H1 (cell line): ENCODE results near the gene LPO. TPM values are rescaled to one million over a fixed set of nuclear protein-coding genes. Genes with fewer than 3 reads are reported as not detected.
A peak's percentile ranks its signal among the peaks of the same experiment; 100 is the strongest.

Source experiments
- CTCF ChIA-PET: fragments of 300-600 bp; sonication (Branson Sonifier 250); formaldehyde crosslinking; loops from one replicate; lab custom pipeline; 2021; ENCODE audit not compliant: partially characterized antibody; lab: Charles Lee
- POLR2A ChIA-PET: fragments of 300-600 bp; sonication (Branson Sonifier 250); formaldehyde crosslinking; loops from one replicate; lab custom pipeline; 2021; ENCODE audit warnings: inconsistent platforms; ENCODE audit not compliant: partially characterized antibody; lab: Charles Lee
- DNase-seq, 2 experiments: peaks; one replicate each; pipeline versions ENCODE4 v3.0.0 to v3.0.0-alpha.2; 2010 to 2022; ENCODE audit warnings: low spot score in 2 of 2, low read depth in 1 of 2, mixed read lengths in 1 of 2
- FAIRE-seq: peaks from 2 replicates; lab custom pipeline; 2011; peaks lifted over from hg19 to GRCh38; lab: Jason Lieb, UNC
- H2AFZ ChIP-seq: 2 replicates; pipeline ENCODE4 v1.8.1; 2012; ENCODE audit warnings: low read length, inconsistent platforms
- H2AK5ac ChIP-seq: 2 replicates; pipeline ENCODE4 v1.6.1; 2013; ENCODE audit warnings: low read depth, low read length
- H2BK120ac ChIP-seq: replicated peaks from 2 replicates; pipeline ENCODE3; 2013; ENCODE audit warnings: low read depth, low read length, inconsistent platforms
- H2BK12ac ChIP-seq: 2 replicates; pipeline ENCODE4 v1.6.1; 2013; ENCODE audit warnings: low read depth, low read length
- H2BK15ac ChIP-seq: 2 replicates; pipeline ENCODE4 v1.6.1; 2013; ENCODE audit warnings: low read length
- H2BK20ac ChIP-seq: 2 replicates; pipeline ENCODE4 v1.6.1; 2013; ENCODE audit warnings: low read length
- H2BK5ac ChIP-seq: 2 replicates; pipeline ENCODE4 v1.6.1; 2013; ENCODE audit warnings: low read depth, low read length
- H3K14ac ChIP-seq: 2 replicates; pipeline ENCODE4 v1.6.1; 2013; ENCODE audit warnings: inconsistent platforms; ENCODE audit not compliant: insufficient read length
- H3K18ac ChIP-seq: 2 replicates; pipeline ENCODE4 v1.6.1; 2013; ENCODE audit warnings: low read length; ENCODE audit errors: extremely low read depth
- H3K23ac ChIP-seq: 2 replicates; pipeline ENCODE4 v1.6.1; 2013; ENCODE audit warnings: inconsistent platforms; ENCODE audit not compliant: insufficient read length
- H3K23me2 ChIP-seq: 2 replicates; pipeline ENCODE4 v1.6.1; 2013; ENCODE audit warnings: low read depth, low read length
- H3K27ac ChIP-seq: 2 replicates; pipeline ENCODE4 v1.6.1; 2011; ENCODE audit warnings: low read depth, low read length, inconsistent platforms
- H3K27me3 ChIP-seq, 4 experiments: replicated peaks in 1 of 4; 1 replicate in 1 of 4; 2 replicates in 3 of 4; pipeline versions ENCODE4 v1.6.1 to v1.8.1; 2011 to 2013; ENCODE audit warnings: low read length in 3 of 4, mild to moderate bottlenecking in 3 of 4, inconsistent platforms in 2 of 4, mixed read lengths in 2 of 4, moderate library complexity in 1 of 4; ENCODE audit not compliant: control insufficient read depth in 3 of 4, insufficient read depth in 3 of 4; ENCODE audit errors: extremely low read depth in 1 of 4
- H3K36me3 ChIP-seq, 4 experiments: 2 replicates each; pipeline versions ENCODE4 v1.6.1 to v1.8.1; 2011 to 2013; ENCODE audit warnings: mild to moderate bottlenecking in 4 of 4, low read length in 3 of 4, moderate library complexity in 2 of 4, control low read depth in 1 of 4, inconsistent platforms in 1 of 4; ENCODE audit not compliant: insufficient read depth in 4 of 4, control insufficient read depth in 2 of 4
- H3K4ac ChIP-seq: replicated peaks from 2 replicates; pipeline ENCODE3; 2013; ENCODE audit warnings: low read length, low read depth, mixed read lengths, inconsistent platforms; ENCODE audit not compliant: insufficient read length
- H3K4me1 ChIP-seq, 4 experiments: replicated peaks in 1 of 4; 1 replicate in 1 of 4; 2 replicates in 3 of 4; pipeline versions ENCODE4 v1.6.1 to v1.8.1; 2011 to 2013; ENCODE audit warnings: low read length in 3 of 4, inconsistent platforms in 2 of 4, mixed read lengths in 1 of 4; ENCODE audit not compliant: insufficient read depth in 4 of 4, control insufficient read depth in 3 of 4
- H3K4me2 ChIP-seq, 2 experiments: 2 replicates each; pipeline versions ENCODE4 v1.6.1 to v1.8.1; 2011 to 2013; ENCODE audit warnings: low read depth in 2 of 2, low read length in 2 of 2, control low read depth in 1 of 2, inconsistent platforms in 1 of 2, mild to moderate bottlenecking in 1 of 2; ENCODE audit not compliant: insufficient read depth in 1 of 2
- H3K4me3 ChIP-seq, 4 experiments: fragments of 200-600, 300-600 bp in 1 of 4; sonication (generic), shearing (Covaris generic), sonication (Bioruptor Twin) in 1 of 4; 2 replicates each; pipeline versions ENCODE4 v1.5.1 to v1.8.1; 2011 to 2016; ENCODE audit warnings: low read length in 4 of 4, low read depth in 3 of 4, control low read depth in 2 of 4, inconsistent platforms in 2 of 4, mild to moderate bottlenecking in 2 of 4, mixed read lengths in 1 of 4, moderate library complexity in 1 of 4; ENCODE audit not compliant: insufficient read depth in 2 of 4; ENCODE audit errors: extremely low read depth in 1 of 4
- H3K56ac ChIP-seq: replicated peaks from 2 replicates; pipeline ENCODE3; 2013; ENCODE audit warnings: low read depth, mild to moderate bottlenecking, mixed read lengths, low read length, inconsistent platforms; ENCODE audit not compliant: insufficient read length
- H3K79me1 ChIP-seq: 2 replicates; pipeline ENCODE4 v1.6.1; 2013; ENCODE audit warnings: low read depth, low read length, control low read depth
- H3K79me2 ChIP-seq, 2 experiments: 2 replicates each; pipeline versions ENCODE4 v1.6.1 to v1.8.1; 2012 to 2013; ENCODE audit warnings: low read length in 2 of 2, mild to moderate bottlenecking in 2 of 2, inconsistent platforms in 1 of 2; ENCODE audit not compliant: insufficient read depth in 2 of 2, control insufficient read depth in 1 of 2
- H3K9ac ChIP-seq, 4 experiments: replicated peaks in 1 of 4; 1 replicate in 1 of 4; 2 replicates in 3 of 4; pipeline versions ENCODE4 v1.6.1 to v1.8.1; 2011 to 2013; ENCODE audit warnings: low read depth in 3 of 4, low read length in 3 of 4, control low read depth in 2 of 4, mild to moderate bottlenecking in 2 of 4, moderate library complexity in 2 of 4, inconsistent platforms in 1 of 4; ENCODE audit errors: extremely low read depth in 1 of 4
- H3K9me3 ChIP-seq, 2 experiments: 2 replicates each; pipeline versions ENCODE4 v1.6.1 to v1.8.1; 2012 to 2013; ENCODE audit warnings: mild to moderate bottlenecking in 2 of 2, moderate library complexity in 2 of 2, control low read depth in 1 of 2, inconsistent platforms in 1 of 2, low read depth in 1 of 2, low read length in 1 of 2, mixed read lengths in 1 of 2; ENCODE audit not compliant: insufficient read depth in 2 of 2
- H4K20me1 ChIP-seq, 2 experiments: replicated peaks in 1 of 2; 2 replicates each; pipeline versions ENCODE3 to v1.8.1; 2011 to 2013; ENCODE audit warnings: inconsistent platforms in 2 of 2, low read length in 2 of 2, mild to moderate bottlenecking in 1 of 2; ENCODE audit not compliant: insufficient read depth in 2 of 2, control insufficient read depth in 1 of 2
- H4K5ac ChIP-seq: 2 replicates; pipeline ENCODE4 v1.6.1; 2013; ENCODE audit warnings: low read length, low read depth, mixed read lengths, inconsistent platforms; ENCODE audit not compliant: insufficient read length
- H4K8ac ChIP-seq: 2 replicates; pipeline ENCODE4 v1.8.0; 2013; ENCODE audit warnings: mild to moderate bottlenecking, moderate library complexity, low read length, inconsistent platforms; ENCODE audit not compliant: insufficient read depth; ENCODE audit errors: extremely low read depth
- H4K91ac ChIP-seq: replicated peaks from 2 replicates; pipeline ENCODE3; 2013; ENCODE audit warnings: low read length, mixed read lengths, inconsistent platforms; ENCODE audit not compliant: insufficient read length
- ASH2L ChIP-seq: fragments of 200-600, 300-600 bp; sonication (generic); IDR thresholded peaks from one replicate; pipeline ENCODE4 v1.7.1; 2017; ENCODE audit warnings: low read length
- BACH1 ChIP-seq: IDR thresholded peaks from 2 replicates; pipeline ENCODE4 v1.6.1; 2012; ENCODE audit warnings: low read length, improper control_type of control experiment
- BRCA1 ChIP-seq: IDR thresholded peaks from 2 replicates; pipeline ENCODE4 v1.6.1; 2012; ENCODE audit warnings: low read depth, low read length, improper control_type of control experiment
- CHD1 ChIP-seq: IDR thresholded peaks from 2 replicates; pipeline ENCODE4 v1.6.1; 2012; ENCODE audit warnings: low read depth, low read length, improper control_type of control experiment
- CHD2 ChIP-seq: IDR thresholded peaks from 2 replicates; pipeline ENCODE4 v1.6.1; 2012; ENCODE audit warnings: low read length, improper control_type of control experiment
- HDAC6 ChIP-seq: IDR thresholded peaks from one replicate; pipeline ENCODE4 v1.7.1; 2012; ENCODE audit warnings: low read depth, mild to moderate bottlenecking, inconsistent platforms, low read length, moderate library complexity
- SIX5 ChIP-seq: IDR thresholded peaks from 2 replicates; pipeline ENCODE4 v1.6.1; 2011; ENCODE audit warnings: mild to moderate bottlenecking, low read depth, low read length
- SRF ChIP-seq: IDR thresholded peaks from 2 replicates; pipeline ENCODE4 v1.6.1; 2011; ENCODE audit warnings: mild to moderate bottlenecking, low read depth, low read length, moderate library complexity
- SUZ12 ChIP-seq: fragments of 200-600 bp; sonication (generic); IDR thresholded peaks from 2 replicates; pipeline ENCODE4 v1.6.1; 2012; ENCODE audit warnings: mild to moderate bottlenecking, inconsistent platforms, low read length, moderate library complexity, mixed read lengths
- TCF12 ChIP-seq: IDR thresholded peaks from 2 replicates; pipeline ENCODE4 v1.6.1; 2011; ENCODE audit warnings: low read depth, mild to moderate bottlenecking, low read length
- TEAD4 ChIP-seq: IDR thresholded peaks from 2 replicates; pipeline ENCODE4 v1.6.1; 2012; ENCODE audit warnings: low read depth, low read length, inconsistent platforms, mixed read lengths
- YY1 ChIP-seq: IDR thresholded peaks from 2 replicates; pipeline ENCODE4 v1.6.1; 2011; ENCODE audit warnings: low read depth, mild to moderate bottlenecking, low read length
- WGBS, 2 experiments: shearing (Covaris generic) in 1 of 2; methylation state at CpG; one replicate each; pipeline versions ENCODE4 v1.1.6 to v1.1.7; 2013 to 2015; ENCODE audit warnings: low lambda C conversion rate in 2 of 2, mixed read lengths in 2 of 2, inconsistent platforms in 1 of 2, low coverage in 1 of 2, missing lambda C conversion rate in 1 of 2; ENCODE audit not compliant: insufficient replicate concordance in 2 of 2, insufficient coverage in 1 of 2, insufficient read length in 1 of 2; ENCODE audit errors: extremely low coverage in 1 of 2, missing lambda C conversion rate in 1 of 2; 5-methylcytosine and 5-hydroxymethylcytosine counted together
- long read RNA-seq, 2 experiments: library from RNA in 1 of 2; library from capped mRNA in 1 of 2; stranded (forward); transcript quantifications; one replicate each; pipeline ENCODE4 v2.0.0, GENCODE V29; 2021; ENCODE audit warnings: inconsistent platforms in 1 of 2
- polyA minus RNA-seq, 3 experiments: library from RNA; depleted of rRNA, polyadenylated mRNA; stranded (reverse); fragments of >200 nt; gene quantifications; 1 replicate in 2 of 3; 2 replicates in 1 of 3; pipeline ENCODE4 v1.2.3, GENCODE V29; 2011
- polyA plus RNA-seq, 7 experiments: library from polyadenylated mRNA; depleted of rRNA in 3 of 7; stranded (reverse) in 5 of 7; unstranded in 2 of 7; fragments of >200 nt in 5 of 7; fragments of 200-250 nt in 2 of 7; gene quantifications; 1 replicate in 5 of 7; 2 replicates in 1 of 7; 4 replicates in 1 of 7; pipeline versions ENCODE4 v1.2.1 to v1.2.3, GENCODE V29; 2011 to 2013; ENCODE audit warnings: missing spikeins in 2 of 7, mixed read lengths in 2 of 7
- total RNA-seq: library from RNA; stranded (reverse); fragmentation: NEBNext Ultra II Directional; extraction: Animal tissue kit (Norgen Biotek cat#: 25700); gene quantifications from 2 replicates; pipeline ENCODE4 v1.2.1, GENCODE V29; 2021

The LPO gene
- 0.44 and 0.52 TPM in 2 replicates for total RNA-seq
- 0.38 and 0.46 TPM in 2 replicates for polyA plus RNA-seq (2011; rRNA removed)
- polyA plus RNA-seq (2011; cell fraction: cytosol; rRNA removed), result 0.40 TPM
- 0.23 TPM for polyA plus RNA-seq (2011; cell fraction: nucleus; rRNA removed)
- 0.17 to 0.61 TPM (median 0.40 TPM) in 4 replicates for polyA plus RNA-seq (2012, experiment 1 of 2)
- 0.17 TPM for polyA plus RNA-seq (2012, experiment 2 of 2)
- 0.20 TPM for polyA plus RNA-seq (2013, experiment 1 of 2)
- polyA plus RNA-seq (2013, experiment 2 of 2), result 0.26 TPM
- 0.51 and 0.85 TPM in 2 replicates for polyA minus RNA-seq (2011; rRNA and poly(A)+ RNA removed)
- polyA minus RNA-seq (2011; cell fraction: cytosol; rRNA and poly(A)+ RNA removed), result not detected
- not detected for polyA minus RNA-seq (2011; cell fraction: nucleus; rRNA and poly(A)+ RNA removed)
- long read RNA-seq, experiment 1, partial matches to known transcripts, result 0 of 1 reads
- long read RNA-seq, experiment 1, other reads (novel, unspliced or antisense), result 1 of 1 reads
- long read RNA-seq, experiment 2, result 0 reads

DNA sequence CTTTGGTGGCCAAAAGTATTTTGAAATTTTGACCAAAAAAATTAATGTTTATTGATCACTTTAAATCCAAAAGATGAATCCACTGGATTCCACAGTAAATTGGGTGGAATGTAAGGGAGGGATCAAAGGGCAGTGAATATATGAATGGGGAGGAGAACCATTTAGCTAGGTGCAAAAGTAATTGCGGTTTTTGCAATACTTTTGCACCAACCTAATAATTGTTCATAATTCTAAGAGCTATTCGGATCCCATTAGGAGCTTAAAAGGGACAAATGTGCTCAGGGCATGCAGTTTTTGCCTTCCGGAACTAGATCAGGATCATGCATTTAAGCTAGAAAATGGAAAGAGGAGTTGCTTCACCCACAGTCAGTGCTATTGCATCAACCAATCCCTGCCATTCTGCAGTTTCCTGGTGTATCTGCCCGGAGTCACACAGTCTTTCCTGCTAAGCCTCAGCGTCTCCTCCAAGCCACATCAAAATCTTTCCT is at the start of gene LPO:
TSS of gene LPO (plus strand) at position 438 of the 488 bp plus-strand sequence. CDS start 4,396 bp downstream, outside the sequence.
- Histone ChIP-seq H3K14ac (no peak within 1 kb of the TSS), H2AFZ (0 out of 2 replicates have a peak within 1 kb of the TSS, but pooled peaks have one; percentile 14), H2BK120ac (no peak within 1 kb of the TSS), H4K91ac (no peak within 1 kb of the TSS), H3K18ac (no peak within 1 kb of the TSS), H3K4ac (no peak within 1 kb of the TSS), H3K4me3 (no peak within 1 kb of the TSS), H2AK5ac (no peak within 1 kb of the TSS), H3K79me1 (no peaks in the 10 kb centered on the region), H3K27me3 (peaks cover 0 to 7% (median 3%) of the 10 kb centered on the region in 4 experiments; a peak in 4 of 7 replicates), H2BK5ac (no peak within 1 kb of the TSS), H3K4me1 (peaks cover 0 to 7% (median 0%) of the 10 kb centered on the region in 4 experiments; a peak in 3 of 7 replicates), H3K23ac (no peak within 1 kb of the TSS), H3K9ac (no peak within 1 kb of the TSS), H3K36me3 (no peaks in the 10 kb centered on the region), H2BK12ac (no peak within 1 kb of the TSS), H4K20me1 (no peaks in the 10 kb centered on the region), H3K4me2 (no peak within 1 kb of the TSS), H3K9me3 (no peaks in the 10 kb centered on the region), H3K27ac (no peak within 1 kb of the TSS), H3K23me2 (no peaks in the 10 kb centered on the region), H2BK15ac (no peak within 1 kb of the TSS), H2BK20ac (no peak within 1 kb of the TSS), H3K56ac (no peak within 1 kb of the TSS), H4K8ac (no peak within 1 kb of the TSS), H4K5ac (no peak within 1 kb of the TSS), H3K79me2 (no peaks in the 10 kb centered on the region)
- DNase-seq, result no peak
- CTCF ChIA-PET, result interaction anchor here (1.0 to 4.5 kb wide), 9 partner anchors 9 to 66 kb away, joined by 3 to 50 read pairs (median 5); partner anchors contain the start of gene MKS1
- FAIRE-seq, result no peak
- WGBS, 2 experiments, result 83% methylated on average over 5 of the region's 5 CpGs; no CpG with 5 or more reads in 1 of the 2 experiments
- POLR2A ChIA-PET, result interaction anchor here (0.8 to 2.0 kb wide), 6 partner anchors 8 to 27 kb away, joined by 3 to 6 read pairs (median 4); no protein-coding TSS in a partner anchor
- no peak for TF ChIP-seq BRCA1
- TF ChIP-seq SRF, result no peak
- TF ChIP-seq CHD2, result no peak
- TF ChIP-seq TEAD4, result no peak
- no peak for TF ChIP-seq YY1
- no peak for TF ChIP-seq TCF12
- no peak for TF ChIP-seq HDAC6
- no peak for TF ChIP-seq ASH2L
- no peak for TF ChIP-seq SUZ12
- TF ChIP-seq SIX5, result no peak
- TF ChIP-seq CHD1, result no peak
- TF ChIP-seq BACH1, result no peak
